ENCODE results near the gene ATXN1.

The ATXN1 gene

GRCh38 chr6:16399695-16400094, 361.6 kb downstream of the ATXN1 start:
- H3K9me3 ChIP-seq (ENCODE audit: control insufficient read depth, low read length): no peaks in the 10 kb centered on the region
- H2BK5ac ChIP-seq (ENCODE audit: low read depth, low read length, poor library complexity, severe bottlenecking): no peak overlapping the region
- H3K27me3 ChIP-seq (ENCODE audit: control insufficient read depth in 1 of 2, insufficient read depth in 1 of 2, low read length in 2 of 2): no peaks in the 10 kb centered on the region
- H2BK15ac ChIP-seq (ENCODE audit: low read depth, poor library complexity, severe bottlenecking): peak overlapping the region; percentile 6
- H4K91ac ChIP-seq (ENCODE audit: low read length): no peak overlapping the region
- no peak overlapping the region for H3K4me2 ChIP-seq (ENCODE audit: low read length, poor library complexity, severe bottlenecking)
- H3K23ac ChIP-seq (ENCODE audit: low read length in 2 of 2): no peak overlapping the region
- no peak overlapping the region for H3K4ac ChIP-seq (ENCODE audit: low read depth in 1 of 2, low read length in 2 of 2)
- no peak overlapping the region for H2AFZ ChIP-seq (ENCODE audit: low read depth, low read length)
- no peak overlapping the region for H3K27ac ChIP-seq (ENCODE audit: low read length, poor library complexity, severe bottlenecking)
- no peak overlapping the region for H3K4me3 ChIP-seq (ENCODE audit: insufficient read depth in 1 of 2, low read depth in 1 of 2, low read length in 2 of 2)
- no peak overlapping the region for H2BK12ac ChIP-seq (ENCODE audit: low read length in 2 of 2)
- peaks cover 9% of the 10 kb centered on the region for H3K79me1 ChIP-seq (replicated peaks; ENCODE audit: low read length, poor library complexity, severe bottlenecking)
- no peak for DNase-seq
- H3K14ac ChIP-seq (ENCODE audit: low read length in 2 of 2): no peak overlapping the region
- H3K9ac ChIP-seq (ENCODE audit: low read length): no peak overlapping the region
- H2AK5ac ChIP-seq (ENCODE audit: low read length, severe bottlenecking): no peak overlapping the region
- H2BK120ac ChIP-seq (ENCODE audit: low read depth, low read length): no peak overlapping the region
- H3K18ac ChIP-seq (ENCODE audit: low read depth in 1 of 2, low read length in 2 of 2): no peak overlapping the region
- 92% methylated on average over 5 of the region's 5 CpGs for WGBS
- no peak overlapping the region for H4K8ac ChIP-seq (ENCODE audit: low read length)
- peaks cover 0 to 3% of the 10 kb centered on the region in 2 experiments for H3K36me3 ChIP-seq (ENCODE audit: control insufficient read depth in 1 of 2, insufficient read depth in 2 of 2, low read depth in 1 of 2, low read length in 2 of 2)
- peaks cover 6% of the 10 kb centered on the region for H3K4me1 ChIP-seq (ENCODE audit: control insufficient read depth, insufficient read depth, low read depth, low read length)

GRCh38 chr6:16399158-16399557, 362.1 kb downstream of the ATXN1 start:
- H2AFZ ChIP-seq (ENCODE audit: low read depth, low read length): no peak overlapping the region
- H3K18ac ChIP-seq (ENCODE audit: low read depth in 1 of 2, low read length in 2 of 2): no peak overlapping the region
- H3K4me1 ChIP-seq (ENCODE audit: control insufficient read depth, insufficient read depth, low read depth, low read length): peaks cover 4% of the 10 kb centered on the region
- no peaks in the 10 kb centered on the region for H3K9me3 ChIP-seq (ENCODE audit: control insufficient read depth, low read length)
- H3K27me3 ChIP-seq (ENCODE audit: control insufficient read depth in 1 of 2, insufficient read depth in 1 of 2, low read length in 2 of 2): no peaks in the 10 kb centered on the region
- H4K91ac ChIP-seq (ENCODE audit: low read length): no peak overlapping the region
- WGBS: 95% methylated on average over 8 of the region's 8 CpGs
- no peak overlapping the region for H2BK5ac ChIP-seq (ENCODE audit: low read depth, low read length, poor library complexity, severe bottlenecking)
- DNase-seq: no peak
- H4K8ac ChIP-seq (ENCODE audit: low read length): no peak overlapping the region
- peaks cover 6% of the 10 kb centered on the region for H3K79me1 ChIP-seq (replicated peaks; ENCODE audit: low read length, poor library complexity, severe bottlenecking)
- H3K23ac ChIP-seq (ENCODE audit: low read length in 2 of 2): no peak overlapping the region
- no peak overlapping the region for H2BK12ac ChIP-seq (ENCODE audit: low read length in 2 of 2)
- no peak overlapping the region for H3K14ac ChIP-seq (ENCODE audit: low read length in 2 of 2)
- H3K4me2 ChIP-seq (ENCODE audit: low read length, poor library complexity, severe bottlenecking): no peak overlapping the region
- no peak overlapping the region for H2BK15ac ChIP-seq (ENCODE audit: low read depth, poor library complexity, severe bottlenecking)
- no peak overlapping the region for H3K27ac ChIP-seq (ENCODE audit: low read length, poor library complexity, severe bottlenecking)
- H3K36me3 ChIP-seq (ENCODE audit: control insufficient read depth in 1 of 2, insufficient read depth in 2 of 2, low read depth in 1 of 2, low read length in 2 of 2): no peaks in the 10 kb centered on the region
- H3K4ac ChIP-seq (ENCODE audit: low read depth in 1 of 2, low read length in 2 of 2): no peak overlapping the region
- H3K9ac ChIP-seq (ENCODE audit: low read length): no peak overlapping the region
- H2AK5ac ChIP-seq (ENCODE audit: low read length, severe bottlenecking): no peak overlapping the region
- no peak overlapping the region for H2BK120ac ChIP-seq (ENCODE audit: low read depth, low read length)
- H3K4me3 ChIP-seq (ENCODE audit: insufficient read depth in 1 of 2, low read depth in 1 of 2, low read length in 2 of 2): no peak overlapping the region

GRCh38 chr6:16398587-16398986, 362.7 kb downstream of the ATXN1 start:
- Histone ChIP-seq H3K4me3 (ENCODE audit: insufficient read depth in 1 of 2, low read depth in 1 of 2, low read length in 2 of 2) (no peak overlapping the region), H3K9ac (ENCODE audit: low read length) (no peak overlapping the region), H3K4me1 (ENCODE audit: control insufficient read depth, insufficient read depth, low read depth, low read length) (peaks cover 4% of the 10 kb centered on the region), H3K4ac (ENCODE audit: low read depth in 1 of 2, low read length in 2 of 2) (no peak overlapping the region), H2BK15ac (ENCODE audit: low read depth, poor library complexity, severe bottlenecking) (no peak overlapping the region), H3K14ac (ENCODE audit: low read length in 2 of 2) (no peak overlapping the region), H3K18ac (ENCODE audit: low read depth in 1 of 2, low read length in 2 of 2) (no peak overlapping the region), H3K79me1 (replicated peaks; ENCODE audit: low read length, poor library complexity, severe bottlenecking) (peaks cover 6% of the 10 kb centered on the region), H4K8ac (ENCODE audit: low read length) (no peak overlapping the region), H3K27me3 (ENCODE audit: control insufficient read depth in 1 of 2, insufficient read depth in 1 of 2, low read length in 2 of 2) (no peaks in the 10 kb centered on the region), H2BK12ac (ENCODE audit: low read length in 2 of 2) (no peak overlapping the region), H4K91ac (ENCODE audit: low read length) (no peak overlapping the region), H2AFZ (ENCODE audit: low read depth, low read length) (no peak overlapping the region), H3K9me3 (ENCODE audit: control insufficient read depth, low read length) (no peaks in the 10 kb centered on the region), H3K36me3 (ENCODE audit: control insufficient read depth in 1 of 2, insufficient read depth in 2 of 2, low read depth in 1 of 2, low read length in 2 of 2) (no peaks in the 10 kb centered on the region), H2BK5ac (ENCODE audit: low read depth, low read length, poor library complexity, severe bottlenecking) (no peak overlapping the region), H3K23ac (ENCODE audit: low read length in 2 of 2) (no peak overlapping the region), H2BK120ac (ENCODE audit: low read depth, low read length) (no peak overlapping the region), H3K4me2 (ENCODE audit: low read length, poor library complexity, severe bottlenecking) (no peak overlapping the region), H3K27ac (ENCODE audit: low read length, poor library complexity, severe bottlenecking) (no peak overlapping the region), H2AK5ac (ENCODE audit: low read length, severe bottlenecking) (no peak overlapping the region)
- WGBS: 100% methylated on average over 3 of the region's 5 CpGs
- no peak for DNase-seq

GRCh38 chr6:16397623-16398022, 363.6 kb downstream of the ATXN1 start:
- Histone ChIP-seq H3K4ac (ENCODE audit: low read depth in 1 of 2, low read length in 2 of 2) (no peak overlapping the region), H3K27me3 (ENCODE audit: control insufficient read depth in 1 of 2, insufficient read depth in 1 of 2, low read length in 2 of 2) (no peaks in the 10 kb centered on the region), H2BK5ac (ENCODE audit: low read depth, low read length, poor library complexity, severe bottlenecking) (no peak overlapping the region), H2BK120ac (ENCODE audit: low read depth, low read length) (no peak overlapping the region), H3K9ac (ENCODE audit: low read length) (no peak overlapping the region), H3K18ac (ENCODE audit: low read depth in 1 of 2, low read length in 2 of 2) (no peak overlapping the region), H3K27ac (ENCODE audit: low read length, poor library complexity, severe bottlenecking) (no peak overlapping the region), H3K36me3 (ENCODE audit: control insufficient read depth in 1 of 2, insufficient read depth in 2 of 2, low read depth in 1 of 2, low read length in 2 of 2) (no peaks in the 10 kb centered on the region), H2AK5ac (ENCODE audit: low read length, severe bottlenecking) (no peak overlapping the region), H3K4me1 (ENCODE audit: control insufficient read depth, insufficient read depth, low read depth, low read length) (peaks cover 3% of the 10 kb centered on the region), H2AFZ (ENCODE audit: low read depth, low read length) (no peak overlapping the region), H3K4me2 (ENCODE audit: low read length, poor library complexity, severe bottlenecking) (no peak overlapping the region), H3K23ac (ENCODE audit: low read length in 2 of 2) (no peak overlapping the region), H3K79me1 (replicated peaks; ENCODE audit: low read length, poor library complexity, severe bottlenecking) (peaks cover 6% of the 10 kb centered on the region), H4K91ac (ENCODE audit: low read length) (no peak overlapping the region), H2BK15ac (ENCODE audit: low read depth, poor library complexity, severe bottlenecking) (no peak overlapping the region), H2BK12ac (ENCODE audit: low read length in 2 of 2) (no peak overlapping the region), H4K8ac (ENCODE audit: low read length) (no peak overlapping the region), H3K4me3 (ENCODE audit: insufficient read depth in 1 of 2, low read depth in 1 of 2, low read length in 2 of 2) (no peak overlapping the region), H3K14ac (ENCODE audit: low read length in 2 of 2) (no peak overlapping the region), H3K9me3 (ENCODE audit: control insufficient read depth, low read length) (no peaks in the 10 kb centered on the region)
- DNase-seq: no peak
- no CpG with 5 or more reads among the region's 4 CpGs for WGBS
